A549 (cell line): ENCODE measurements around the gene KCNQ1.

Experiments
- BCL3 ChIP-seq: fragments of >200 bp; sonication (Bioruptor Twin); formaldehyde crosslinking; IDR thresholded peaks from 3 replicates; pipeline ENCODE4 v1.6.1; 2016
- BHLHE40 ChIP-seq: IDR thresholded peaks from 2 replicates; pipeline ENCODE4 v1.6.1; 2012; ENCODE audit warnings: low read depth, low read length, inconsistent platforms
- CTCF ChIP-seq: fragments of >200 bp; sonication (Bioruptor Twin); formaldehyde crosslinking; IDR thresholded peaks from 3 replicates; pipeline ENCODE4 v1.5.1; 2016
- EP300 ChIP-seq, 2 experiments: fragments of >200 bp; sonication (Bioruptor Twin); formaldehyde crosslinking; IDR thresholded peaks; 2 replicates in 1 of 2; 3 replicates in 1 of 2; pipeline ENCODE4 v1.6.1; 2016 to 2017
- MYC ChIP-seq: IDR thresholded peaks from 2 replicates; pipeline ENCODE4 v1.6.1; 2012; ENCODE audit warnings: mild to moderate bottlenecking, inconsistent platforms, low read length, improper control_type of control experiment, borderline replicate concordance
- NPAS2 ChIP-seq: fragments of 250-450 bp; sonication (Bioruptor Pico); IDR thresholded peaks from 2 replicates; pipeline ENCODE4 v1.8.0; 2022; ENCODE audit warnings: mild to moderate bottlenecking, moderate library complexity, borderline replicate concordance
- PBX3 ChIP-seq: IDR thresholded peaks from 2 replicates; pipeline ENCODE4 v1.6.1; 2012
- PHF8 ChIP-seq: fragments of 200-600 bp; sonication (generic); IDR thresholded peaks from 2 replicates; pipeline ENCODE4 v1.6.1; 2016; ENCODE audit warnings: low read depth, mild to moderate bottlenecking, antibody characterized with exemption, moderate library complexity, borderline replicate concordance
- REST ChIP-seq: fragments of 200-600 bp; sonication (generic); IDR thresholded peaks from 2 replicates; pipeline ENCODE4 v1.6.1; 2016; ENCODE audit warnings: antibody characterized with exemption, mild to moderate bottlenecking, moderate library complexity
- SMC3 ChIP-seq: fragments of >200 bp; sonication (Bioruptor Twin); formaldehyde crosslinking; IDR thresholded peaks from 3 replicates; pipeline ENCODE4 v1.6.1; 2018; ENCODE audit warnings: inconsistent platforms
- USF2 ChIP-seq: fragments of 450-650 bp; IDR thresholded peaks from 2 replicates; pipeline ENCODE4 v1.6.1; 2014; ENCODE audit warnings: antibody characterized with exemption
- ZSCAN20 ChIP-seq: fragments of 250-450 bp; sonication (Bioruptor Pico); IDR thresholded peaks from 2 replicates; pipeline ENCODE4 v1.8.0; 2022; ENCODE audit warnings: mild to moderate bottlenecking, moderate library complexity

GRCh38 chr11:2694995-2695939 is 250.5 kb downstream of the KCNQ1 start:
- TF ChIP-seq CTCF, result no peak
- no peak for TF ChIP-seq PHF8
- TF ChIP-seq PBX3, result no peak
- no peak for TF ChIP-seq BCL3
- TF ChIP-seq REST, result no peak
- TF ChIP-seq NPAS2 (CRISPR knock-in tag), result no peak
- TF ChIP-seq ZSCAN20 (CRISPR knock-in tag), result no peak
- TF ChIP-seq BHLHE40, result no peak
- TF ChIP-seq EP300 (IDR thresholded peaks at IDR 0.05), result no peak
- TF ChIP-seq USF2, result no peak
- TF ChIP-seq SMC3, result no peak
- no peak for TF ChIP-seq MYC
